Right lobe of liver (tissue), 6 donors: ENCODE data around the gene TRMT10B. TPM values are rescaled to one million over a fixed set of nuclear protein-coding genes. Genes with fewer than 3 reads are reported as not detected.
"Not testable (repeated sequence)": the region's sequence is repeated elsewhere in the genome, so short reads cannot be mapped to it uniquely, and the experiment has no call there.

Experiments used
- ATAC-seq, 4 donors: fragments of 200-7000 bp; cut with Tn5 transposase; one replicate each; pipeline ENCODE4 v1.9.1; 2020; ENCODE audit warnings: mild to moderate bottlenecking in 4 of 4, moderate library complexity in 4 of 4
- DNase-seq, 3 donors: peaks; one replicate each; pipeline ENCODE4 v3.0.0-alpha.2; 2020
- H3K27ac ChIP-seq, 3 donors: fragments of 200-600 bp; one replicate each; pipeline ENCODE4 v1.8.0; 2022
- H3K27me3 ChIP-seq, 2 donors: fragments of 200-600 bp; one replicate each; pipeline ENCODE4 v1.8.0; 2022
- H3K36me3 ChIP-seq, 4 donors: fragments of 200-600 bp; sonication (generic) in 1 of 4; one replicate each; pipeline versions ENCODE4 v1.5.1 to v1.8.0; 2017 to 2022; ENCODE audit warnings: control low read depth in 1 of 4
- H3K4me1 ChIP-seq, 4 donors: fragments of 200-600 bp; sonication (generic) in 1 of 4; one replicate each; pipeline versions ENCODE4 v1.5.1 to v1.8.0; 2017 to 2022; ENCODE audit warnings: control low read depth in 1 of 4
- H3K4me3 ChIP-seq, 3 donors: fragments of 200-600 bp; one replicate each; pipeline ENCODE4 v1.8.0; 2022
- H3K9me3 ChIP-seq, 4 donors: fragments of 200-600 bp; sonication (generic) in 1 of 4; one replicate each; pipeline versions ENCODE4 v1.5.1 to v1.8.0; 2017 to 2022; ENCODE audit warnings: control low read depth in 1 of 4
- CTCF ChIP-seq, 4 donors: fragments of 200-600 bp in 3 of 4; fragments of 450-650 bp in 1 of 4; IDR thresholded peaks; one replicate each; pipeline versions ENCODE4 v1.5.1 to v1.8.0; 2016 to 2022; ENCODE audit warnings: antibody characterized with exemption in 4 of 4, mild to moderate bottlenecking in 2 of 4
- POLR2A ChIP-seq: fragments of 450-650 bp; IDR thresholded peaks from one replicate; pipeline ENCODE4 v1.6.1; 2017; ENCODE audit warnings: antibody characterized with exemption, mild to moderate bottlenecking
- WGBS: methylation state at CpG from one replicate; pipeline ENCODE4 v1.1.6; 2018; ENCODE audit warnings: low coverage, low lambda C conversion rate; ENCODE audit not compliant: insufficient coverage; ENCODE audit errors: missing lambda C conversion rate; 5-methylcytosine and 5-hydroxymethylcytosine counted together
- intact Hi-C, 2 donors: fragments of 100-400 bp; cut with DNase I; formaldehyde crosslinking; loops; one replicate each; pipeline versions ENCODE4 v1.11.2 to v1.14.1; 2022
- total RNA-seq, 6 experiments: library from RNA; depleted of rRNA in 2 of 6; stranded (reverse); fragments of >200 nt in 2 of 6; fragmentation: NEBNext Ultra II Directional in 3 of 6; extraction: Animal tissue kit (Norgen Biotek cat#: 25700) in 3 of 6; gene quantifications; one replicate each; pipeline versions ENCODE4 v1.1.0 to v1.2.4, GENCODE V29; 2016 to 2023
- donor health status: DM: no; HTN: yes; CAD: no.
- donor health status: DM: no; HTN: no; CAD: no.
- donor health status: DM: no; HTN: no; CAD: no.
- donor health status: DM: no; HTN: yes; CAD: no.
- donor health status: DM: no; HTN: yes; CAD: no.

TRMT10B gene
- total RNA-seq, 6 experiments from 2014 or later, result 2.2 to 4.9 (median 3.3) TPM

DNA sequence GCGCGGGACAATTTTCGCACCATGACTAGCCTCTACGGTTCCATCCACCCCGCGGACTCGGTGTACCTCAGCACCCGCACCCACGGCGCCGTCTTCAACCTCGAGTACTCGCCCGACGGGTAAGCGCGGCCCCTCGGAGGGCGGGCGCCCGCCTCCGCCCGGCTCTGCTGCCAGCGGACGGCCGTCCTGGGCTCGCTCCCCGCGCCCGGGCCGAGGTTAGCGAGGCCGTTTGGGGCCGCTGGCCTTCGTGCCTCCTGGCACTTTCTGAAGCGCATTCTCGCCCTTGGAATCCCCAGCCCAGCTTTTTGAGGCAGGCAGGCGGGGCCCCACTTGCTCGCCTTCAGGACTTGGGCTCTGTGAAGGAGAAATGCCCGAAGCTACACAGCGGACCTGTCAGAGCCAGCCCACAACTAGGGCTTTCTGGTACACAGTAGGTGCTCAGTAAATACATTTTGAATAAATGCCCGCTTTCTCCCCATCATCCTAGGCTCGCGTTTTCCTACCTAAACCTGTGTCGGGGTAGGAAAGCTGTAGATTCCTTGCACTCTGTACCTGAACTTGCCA is 47.8 kb downstream of the TRMT10B start:
- H3K36me3 ChIP-seq, result peaks cover 0 to 4% (median 0%) of the 10 kb centered on the region in 4 donors
- peaks cover 0 to 16% (median 6%) of the 10 kb centered on the region in 4 donors for H3K4me1 ChIP-seq
- peak overlapping the region; percentile 72 to 98 (median 94) for H3K4me3 ChIP-seq
- ATAC-seq (peak; percentile 48 to 76 (median 70)), DNase-seq (peak; percentile 44 to 70 (median 62))
- WGBS, result no CpG with 5 or more reads among the region's 45 CpGs
- peak overlapping the region; percentile 72 to 89 (median 81) for H3K27ac ChIP-seq
- intact Hi-C loops, result loop anchor here in 1 of 2 donors (2.0 kb wide), 1 partner anchor 17 kb away; the partner anchor contains the start of gene EXOSC3
- no peaks in the 10 kb centered on the region for H3K27me3 ChIP-seq
- TF ChIP-seq CTCF (IDR thresholded peaks at IDR 0.05) (no peak), POLR2A (no peak)
- H3K9me3 ChIP-seq, result peaks cover 0 to 6% (median 0%) of the 10 kb centered on the region in 4 donors

GRCh38 chr9:37801959-37802711 is 48.5 kb downstream of the TRMT10B start:
- DNase-seq, result no peak
- peak overlapping the region in 1 of 3 donors; percentile 81 for H3K27ac ChIP-seq
- H3K27me3 ChIP-seq, result no peaks in the 10 kb centered on the region
- WGBS, result 43% methylated on average over 10 of the region's 10 CpGs
- peaks cover 0 to 6% (median 0%) of the 10 kb centered on the region in 4 donors for H3K9me3 ChIP-seq
- peaks cover 0 to 4% (median 0%) of the 10 kb centered on the region in 4 donors for H3K36me3 ChIP-seq
- TF ChIP-seq POLR2A, result no peak
- TF ChIP-seq CTCF (IDR thresholded peaks at IDR 0.05), result no peak
- ATAC-seq, result no peak
- intact Hi-C loops, result loop anchor here in 1 of 2 donors (2.0 kb wide), 1 partner anchor 17 kb away; the partner anchor contains the start of gene EXOSC3
- H3K4me1 ChIP-seq, result peaks cover 0 to 16% (median 6%) of the 10 kb centered on the region in 4 donors
- peak overlapping the region; percentile 72 to 98 (median 94) for H3K4me3 ChIP-seq

GRCh38 chr9:37806271-37806670 is 52.7 kb downstream of the TRMT10B start:
- Histone ChIP-seq H3K36me3 (peaks cover 0 to 4% (median 0%) of the 10 kb centered on the region in 4 donors), H3K27ac (no peak overlapping the region), H3K4me1 (peaks cover 0 to 16% (median 6%) of the 10 kb centered on the region in 4 donors), H3K27me3 (no peaks in the 10 kb centered on the region), H3K9me3 (peaks cover 0 to 6% (median 0%) of the 10 kb centered on the region in 4 donors), H3K4me3 (no peak overlapping the region)
- no peak for DNase-seq
- WGBS, result 41% methylated on average over 3 of the region's 4 CpGs
- TF ChIP-seq CTCF (IDR thresholded peaks at IDR 0.05) (no peak), POLR2A (no peak)
- intact Hi-C loops, result no loop called here
- no peak for ATAC-seq

DNA sequence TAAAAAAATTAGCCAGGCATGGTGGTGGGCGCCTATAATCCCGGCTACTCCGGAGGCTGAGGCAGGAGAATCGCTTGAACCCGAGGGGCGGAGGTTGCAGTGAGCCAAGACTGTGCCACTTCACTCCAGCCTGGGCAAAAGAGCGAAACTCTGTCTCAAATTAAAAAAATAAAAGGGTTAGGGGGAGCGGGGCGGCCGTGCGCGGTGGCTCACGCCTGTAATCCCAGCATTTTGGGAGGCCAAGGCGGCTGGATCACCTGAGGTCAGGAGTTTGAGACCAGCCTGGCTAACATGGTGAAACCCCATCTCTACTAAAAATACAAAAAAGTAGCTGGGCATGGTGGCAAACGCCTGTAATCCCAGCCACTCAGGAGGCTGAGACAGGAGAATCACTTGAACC is 56.1 kb downstream of the TRMT10B start:
- H3K36me3 ChIP-seq, H3K4me1 ChIP-seq, ATAC-seq, intact Hi-C loops, H3K9me3 ChIP-seq, H3K27ac ChIP-seq, H3K27me3 ChIP-seq, DNase-seq, H3K4me3 ChIP-seq: not testable (repeated sequence)
- 93% methylated on average over 11 of the region's 15 CpGs for WGBS
